NCI-H2227 (cell line): ENCODE data around the gene GATC.

Experiments used
- DNase-seq: peaks from one replicate; lab custom pipeline; 2025; ENCODE audit not compliant: unreplicated experiment; lab: John Stamatoyannopoulos, UW

Gene GATC

DNA sequence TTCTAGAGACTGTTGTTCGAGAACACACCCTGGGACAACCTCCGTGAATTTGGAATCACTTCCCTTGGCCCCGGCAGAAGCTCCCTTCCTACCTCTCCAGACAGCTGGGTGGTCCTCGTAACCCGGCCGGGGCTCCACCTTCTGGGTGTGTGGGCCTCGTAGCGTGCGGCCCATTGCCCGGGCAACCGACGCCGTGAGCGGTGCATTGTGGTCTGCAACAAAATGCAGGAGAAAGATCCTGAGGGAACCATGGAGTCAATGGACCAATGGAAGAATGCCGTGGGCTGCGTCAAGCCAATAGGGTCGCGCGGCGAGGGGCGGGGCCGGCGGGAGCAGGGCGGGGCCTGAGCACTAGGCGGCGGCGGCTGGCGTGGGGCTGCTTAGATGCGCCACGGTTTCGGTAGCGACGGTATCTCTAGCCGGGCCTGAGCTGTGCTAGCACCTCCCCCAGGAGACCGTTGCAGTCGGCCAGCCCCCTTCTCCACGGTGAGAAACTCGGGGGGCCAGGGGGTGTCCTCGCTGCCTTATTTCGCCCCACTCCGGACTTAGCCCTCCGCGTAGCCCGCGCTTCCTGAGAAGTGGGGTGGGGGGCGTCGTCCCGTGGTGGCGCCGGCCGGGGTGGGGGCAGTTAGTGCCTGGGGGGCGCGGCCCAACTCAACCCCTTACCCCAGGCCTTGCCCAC is 49.6 kb downstream of the GATC start, which contains the start of gene DYNLL1:
DYNLL1 (plus strand) TSS at position 383 of the 682 bp plus-strand sequence. CDS start 309 bp downstream, outside the sequence.
- peak; percentile 98 for DNase-seq

DNA sequence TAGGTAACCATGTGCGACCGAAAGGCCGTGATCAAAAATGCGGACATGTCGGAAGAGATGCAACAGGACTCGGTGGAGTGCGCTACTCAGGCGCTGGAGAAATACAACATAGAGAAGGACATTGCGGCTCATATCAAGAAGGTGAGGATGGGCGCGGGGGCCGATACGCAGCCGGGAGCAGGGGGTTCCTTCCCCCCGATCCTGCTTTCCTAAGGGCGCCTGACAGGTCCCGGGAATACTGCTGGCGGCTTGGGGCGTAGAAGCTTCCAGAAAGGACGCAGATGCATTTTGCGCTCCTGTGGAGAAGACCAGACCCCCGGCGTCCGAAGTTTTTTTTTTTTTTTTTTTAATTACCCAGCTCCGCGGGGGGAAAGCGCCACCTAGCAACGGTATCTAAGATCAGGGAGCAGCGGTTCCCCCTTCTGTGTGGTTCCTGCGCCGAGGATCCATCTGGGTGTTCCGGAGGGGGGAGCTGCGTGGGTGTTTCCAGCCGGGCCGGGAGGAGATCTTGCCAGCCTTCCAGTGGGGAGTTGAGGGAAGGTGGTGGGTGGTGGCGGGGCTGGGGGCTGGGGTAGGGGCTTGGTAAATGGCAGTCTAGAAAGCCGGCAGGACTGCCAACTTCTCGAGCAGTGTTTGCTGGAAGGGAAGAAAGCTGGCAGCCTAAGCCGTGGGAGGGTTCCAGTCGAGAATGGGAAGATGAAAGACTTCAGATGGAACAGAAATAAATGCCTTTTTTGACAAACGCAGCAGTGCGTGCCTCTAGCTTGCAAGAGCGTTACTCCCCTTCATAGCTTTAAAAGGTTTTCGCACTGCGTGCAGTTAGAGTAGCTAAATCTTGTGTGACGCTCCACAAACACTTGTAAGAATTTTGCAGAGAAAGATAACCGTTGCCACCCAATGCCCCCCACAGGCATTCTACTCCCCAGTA is 50.4 kb downstream of the GATC start:
- DNase-seq: peak; percentile 63

DNA sequence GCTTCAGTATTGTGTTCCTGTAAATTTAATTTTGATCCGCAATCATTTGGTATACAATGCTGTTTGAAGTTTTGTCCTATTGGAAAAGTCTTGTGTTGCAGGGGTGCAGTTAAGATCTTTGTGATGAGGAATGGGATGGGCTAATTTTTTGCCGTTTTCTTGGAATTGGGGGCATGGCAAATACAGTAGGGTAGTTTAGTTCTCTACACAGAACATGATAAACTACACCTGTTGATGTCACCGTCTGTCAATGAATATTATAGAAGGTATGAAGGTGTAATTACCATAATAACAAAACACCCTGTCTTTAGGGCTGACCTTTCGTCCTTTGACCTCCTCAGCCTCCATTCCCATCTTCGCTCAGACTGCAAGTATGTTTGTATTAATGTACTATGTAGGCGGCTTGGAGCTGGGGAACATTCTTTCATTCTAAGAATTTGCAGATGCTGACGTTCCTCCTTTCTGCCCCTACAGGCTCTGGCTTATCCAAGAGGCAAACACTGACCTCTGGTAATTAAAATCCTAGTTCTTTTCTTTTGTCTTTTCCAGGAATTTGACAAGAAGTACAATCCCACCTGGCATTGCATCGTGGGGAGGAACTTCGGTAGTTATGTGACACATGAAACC is 51.4 kb downstream of the GATC start:
- no peak for DNase-seq

DNA sequence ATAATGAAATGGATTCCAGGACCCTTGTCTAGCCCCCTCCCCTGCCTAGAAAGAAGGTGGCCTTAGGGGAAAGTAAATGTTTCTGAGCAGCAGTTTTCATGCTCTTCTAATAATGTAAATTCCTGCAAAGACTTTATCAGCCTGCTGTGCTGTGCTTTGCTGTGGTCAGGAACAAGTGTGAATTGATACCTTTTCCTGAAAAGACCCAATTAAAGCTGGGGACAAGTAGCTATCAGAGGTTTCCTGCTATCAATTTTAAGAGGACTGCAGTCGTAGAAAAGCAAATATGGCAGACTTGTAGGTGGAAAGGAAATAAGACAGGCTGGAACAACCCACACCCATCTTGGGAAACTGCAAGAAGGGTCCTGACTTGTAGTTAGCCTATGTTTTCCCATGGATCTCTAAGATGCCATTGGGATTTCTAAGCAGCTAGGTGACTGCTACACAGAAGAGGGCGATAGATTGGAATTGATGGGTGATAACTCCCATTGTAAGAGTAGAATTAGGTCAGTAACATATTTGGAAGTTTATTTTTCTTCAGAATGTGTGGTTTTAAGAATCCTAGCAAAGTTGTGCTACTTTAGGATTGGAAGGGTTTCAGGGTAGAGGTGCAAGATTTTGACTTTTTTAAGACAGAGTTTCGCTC is 52.7 kb downstream of the GATC start:
- no peak for DNase-seq

DNA sequence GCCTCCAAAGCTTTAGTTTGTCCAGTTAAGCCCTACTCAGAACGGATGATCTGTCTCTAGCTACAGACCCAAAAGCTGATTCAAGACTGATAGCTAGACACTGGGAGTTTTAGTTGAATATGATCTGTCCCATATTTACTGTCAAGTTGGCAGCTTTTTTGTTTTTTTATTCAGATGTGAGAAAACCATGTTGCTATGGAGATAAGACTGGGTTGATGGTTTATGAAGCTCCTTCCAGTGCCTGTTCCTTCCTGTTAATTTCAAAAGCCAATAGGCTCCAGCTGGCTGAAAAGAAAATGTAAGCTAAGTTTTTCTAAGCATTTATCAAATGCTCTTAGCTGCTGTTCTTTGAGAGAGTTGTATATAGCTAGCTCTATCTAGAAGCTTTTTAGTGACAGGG is 54.3 kb downstream of the GATC start:
- DNase-seq: no peak

DNA sequence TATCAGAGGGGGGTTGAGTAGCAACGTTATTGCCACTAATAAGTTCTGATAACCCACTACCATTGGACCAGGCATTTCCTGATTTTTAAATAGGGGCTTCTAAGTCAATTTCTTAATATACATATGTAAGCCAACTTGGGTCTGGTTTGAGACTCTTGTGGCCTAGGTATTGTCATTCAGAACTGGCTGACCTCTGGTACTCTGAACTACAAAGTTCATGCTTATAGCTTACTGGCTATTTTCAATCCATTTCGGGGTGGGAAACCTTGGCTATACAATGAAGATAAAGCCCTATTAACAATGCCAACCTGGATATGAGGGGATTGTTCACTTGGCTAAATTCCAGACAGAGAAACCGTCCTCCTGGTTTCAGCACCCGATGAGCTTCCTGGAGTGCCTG is 58.3 kb downstream of the GATC start:
- no peak for DNase-seq

DNA sequence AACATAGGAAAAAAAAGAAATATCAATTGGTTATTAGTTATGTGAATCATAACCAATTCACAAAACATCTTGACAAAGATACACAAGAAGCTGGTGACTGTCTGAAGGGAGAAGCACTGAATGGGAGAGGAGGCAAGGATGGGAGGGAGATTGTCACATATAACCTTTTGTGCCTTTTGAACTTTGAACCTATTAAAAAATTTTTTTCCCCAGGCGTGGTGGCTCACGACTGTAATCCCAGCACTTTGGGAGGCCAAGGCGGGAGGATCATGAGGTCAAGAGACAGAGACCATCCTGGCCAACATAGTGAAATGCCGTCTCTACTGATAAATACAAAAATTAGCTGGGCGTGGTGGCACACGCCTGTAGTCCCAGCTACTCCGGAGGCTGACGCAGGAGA is 62.3 kb downstream of the GATC start:
- DNase-seq: no peak
